SU-DHL-6 (cell line): ENCODE results near the gene CAVIN3.

ENCODE experiments used
- CTCF ChIP-seq: fragments of 200-600 bp; sonication (generic); IDR thresholded peaks from one replicate; pipeline ENCODE4 v1.5.1; 2017; ENCODE audit warnings: antibody characterized with exemption, mild to moderate bottlenecking, low read length, moderate library complexity; ENCODE audit not compliant: insufficient read depth, poor library complexity, severe bottlenecking
- EZH2phosphoT487 ChIP-seq: fragments of 200-600 bp; sonication (generic), shearing (Covaris generic); conservative IDR thresholded peaks from 2 replicates; pipeline ENCODE4 v1.6.1; 2018; ENCODE audit warnings: mild to moderate bottlenecking, antibody characterized with exemption, low read length, moderate library complexity, mixed read lengths

- no peak for TF ChIP-seq CTCF
- TF ChIP-seq EZH2phosphoT487, result no peak
Observed at GRCh38 chr11:6362185-6362872, 42.0 kb upstream of the CAVIN3 start.
